Left ventricle myocardium superior (tissue), 1 donor: ENCODE data around the gene TLR3. TPM values are rescaled to one million over a fixed set of nuclear protein-coding genes. Genes with fewer than 3 reads are reported as not detected.

Source experiments
- ATAC-seq: fragments of 200-7000 bp; cut with Tn5 transposase; one replicate; pipeline ENCODE4 v1.9.1; 2020; ENCODE audit warnings: mild to moderate bottlenecking, moderate library complexity
- DNase-seq: peaks from one replicate; pipeline ENCODE4 v3.0.0-alpha.2; 2020
- intact Hi-C: fragments of 100-400 bp; cut with micrococcal nuclease; formaldehyde crosslinking; loops from one replicate; pipeline ENCODE4 v1.11.0; 2022
- total RNA-seq: library from RNA; stranded (reverse); fragmentation: NEBNext Ultra II Directional; extraction: Animal tissue kit (Norgen Biotek cat#: 25700); gene quantifications from one replicate; pipeline ENCODE4 v1.2.1, GENCODE V29; 2021
- donor health status: DM: no; HTN: yes; CAD: no; lungs with severe emphysema.

TLR3 gene
- total RNA-seq, 1 donor from 2014 or later: 6.3 TPM

DNA sequence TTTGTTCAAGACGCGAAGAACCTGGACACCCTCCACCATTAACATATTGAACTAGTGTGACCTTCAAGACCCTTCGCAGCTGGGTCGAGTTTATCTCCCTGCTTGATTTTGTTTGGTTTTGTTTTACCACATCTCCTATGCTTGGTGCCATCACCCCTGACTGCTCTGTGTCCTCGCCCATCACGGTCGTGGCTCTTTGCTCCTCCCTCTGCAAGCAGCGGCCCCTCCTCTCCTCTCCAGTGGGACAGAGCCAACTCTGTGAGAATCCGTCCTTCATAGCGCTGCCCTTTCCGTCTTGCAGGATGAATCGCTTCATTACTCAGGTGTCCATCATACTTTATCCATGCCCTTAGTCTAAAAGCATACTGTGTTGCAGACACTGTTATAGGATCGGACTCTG is 26.4 kb downstream of the TLR3 start:
- no peak for ATAC-seq
- DNase-seq: no peak
- intact Hi-C loops: no loop called here

GRCh38 chr4:186096681-186097165 is 27.8 kb downstream of the TLR3 start:
- ATAC-seq: no peak
- intact Hi-C loops: no loop called here
- no peak for DNase-seq

DNA sequence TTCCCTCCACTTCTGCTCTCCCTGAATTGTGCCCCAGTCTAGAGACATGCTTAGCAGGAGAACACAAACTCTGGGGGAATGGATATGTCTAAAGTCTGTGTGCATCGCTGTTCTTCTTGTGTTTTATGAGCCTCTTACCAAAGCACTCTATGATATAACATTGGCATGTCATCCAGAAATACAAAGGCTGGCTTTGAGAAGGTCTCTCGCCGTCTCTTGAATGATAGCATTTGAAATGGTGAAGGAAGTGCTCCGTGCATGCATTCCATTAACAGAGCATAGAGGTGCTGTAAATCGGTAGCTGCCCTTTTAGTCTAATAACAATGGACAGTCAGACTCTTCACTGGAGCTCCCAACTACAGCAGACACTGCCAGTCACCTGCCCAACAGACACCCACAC is 28.4 kb downstream of the TLR3 start:
- ATAC-seq: no peak
- no peak for DNase-seq
- intact Hi-C loops: no loop called here

GRCh38 chr4:186102931-186103330 is 34.0 kb downstream of the TLR3 start:
- intact Hi-C loops: no loop called here
- no peak for DNase-seq
- no peak for ATAC-seq

GRCh38 chr4:186104114-186104889 is 35.3 kb downstream of the TLR3 start, which contains the start of gene FAM149A:
Gene FAM149A, plus strand, starts transcription at chr4:186104704.
- intact Hi-C loops: no loop called here
- ATAC-seq (peak; percentile 78), DNase-seq (peak; percentile 52)

GRCh38 chr4:186104890-186105646 is 36.1 kb downstream of the TLR3 start:
- peak; percentile 40 for DNase-seq
- peak; percentile 76 for ATAC-seq
- intact Hi-C loops: no loop called here

- peak; percentile 30 for ATAC-seq
Observed at GRCh38 chr4:186105647-186106321, 36.8 kb downstream of the TLR3 start.

DNA sequence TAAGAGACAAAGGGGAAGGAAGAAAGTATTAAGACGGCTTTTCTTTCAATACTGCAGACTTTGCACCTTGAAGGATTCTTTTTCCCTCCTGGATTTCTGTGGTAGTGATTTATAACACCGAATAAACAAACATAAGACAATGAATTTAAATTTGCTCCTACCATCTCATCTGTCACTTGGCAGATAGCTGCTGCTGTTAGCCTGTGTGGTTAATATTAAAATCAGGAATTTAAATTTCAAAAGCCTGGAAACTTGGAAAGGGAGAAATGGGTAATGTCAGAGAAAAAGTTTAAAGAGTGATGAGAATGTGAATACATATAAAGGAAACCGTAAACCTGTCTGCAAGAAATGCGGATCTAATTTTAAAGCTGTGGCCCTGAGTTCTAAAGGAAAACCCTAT is 39.0 kb downstream of the TLR3 start:
- DNase-seq: no peak
- intact Hi-C loops: no loop called here
- ATAC-seq: no peak

More at GRCh38 chr4:186105647-186106321, 36.8 kb downstream of the TLR3 start:
- no peak for DNase-seq
- intact Hi-C loops: no loop called here

DNA sequence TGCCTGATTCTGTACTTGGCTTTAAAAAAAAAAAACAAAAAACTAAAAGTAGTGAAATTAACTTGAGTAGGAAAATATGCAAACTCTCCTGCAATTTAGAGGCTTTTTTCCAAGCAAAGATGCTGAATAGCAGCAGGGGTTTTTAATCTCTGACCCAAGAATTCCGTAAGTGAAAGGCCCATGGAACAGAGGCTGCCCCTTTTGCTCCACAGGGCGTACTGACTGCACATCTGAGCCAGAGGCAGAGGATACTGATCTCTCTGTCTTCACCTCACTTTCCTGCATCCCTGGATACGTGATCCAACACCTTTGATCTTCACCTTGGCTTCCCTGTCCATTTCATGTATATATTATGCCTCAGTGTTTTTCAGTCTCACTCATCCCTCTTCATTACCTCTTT is 39.4 kb downstream of the TLR3 start:
- intact Hi-C loops: no loop called here
- no peak for ATAC-seq
- no peak for DNase-seq

GRCh38 chr4:186109245-186109644 is 40.3 kb downstream of the TLR3 start:
- DNase-seq: no peak
- no peak for ATAC-seq
- intact Hi-C loops: no loop called here

GRCh38 chr4:186116697-186117096 is 47.7 kb downstream of the TLR3 start:
- DNase-seq (no peak), ATAC-seq (no peak)
- intact Hi-C loops: no loop called here

DNA sequence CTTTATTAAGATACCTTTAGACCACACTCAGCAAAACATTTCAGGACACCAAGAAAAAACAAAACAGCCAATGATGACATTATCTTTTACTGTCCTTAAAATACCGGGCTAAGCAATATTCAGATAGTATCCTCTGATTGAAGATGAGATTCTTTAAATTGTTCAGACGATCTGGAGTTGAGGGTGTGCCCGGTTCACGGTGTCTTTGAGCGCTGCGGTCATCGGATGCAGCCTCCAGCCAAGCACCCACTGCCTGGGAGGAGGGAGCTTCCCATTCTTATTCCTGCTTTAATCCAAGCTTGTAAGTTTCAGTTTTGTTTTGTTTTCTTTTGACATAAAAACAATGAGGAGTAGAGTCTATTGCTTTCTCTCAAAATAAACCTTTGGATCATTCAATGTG is 49.6 kb downstream of the TLR3 start:
- DNase-seq: no peak

GRCh38 chr4:186121057-186121456 is 52.1 kb downstream of the TLR3 start:
- intact Hi-C loops: no loop called here
- no peak for DNase-seq
- no peak for ATAC-seq

More for the DNA sequence above, 49.6 kb downstream of the TLR3 start:
- no peak for ATAC-seq
- intact Hi-C loops: no loop called here

- intact Hi-C loops: no loop called here
- DNase-seq (no peak), ATAC-seq (no peak)
Observed at GRCh38 chr4:186128842-186129241, 59.9 kb downstream of the TLR3 start.

DNA sequence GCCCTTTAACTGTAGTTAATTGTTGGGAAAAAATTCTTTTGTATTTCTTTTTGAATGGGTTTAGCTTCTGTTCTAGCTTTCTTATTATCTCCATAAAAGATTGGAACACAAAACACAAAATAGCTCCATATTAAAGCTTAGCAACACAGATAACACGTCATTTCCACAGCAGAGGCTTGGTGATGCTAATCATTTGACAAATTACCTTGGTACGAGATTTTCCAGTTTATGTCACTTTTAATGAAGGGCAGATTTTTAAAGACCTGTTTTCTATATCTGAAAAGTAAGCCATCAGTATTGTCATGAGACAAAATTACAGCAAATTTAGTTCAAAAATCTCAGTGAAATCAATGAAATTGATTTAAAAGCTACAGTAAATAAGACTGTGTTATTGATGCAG is 63.0 kb downstream of the TLR3 start:
- intact Hi-C loops: no loop called here

DNA sequence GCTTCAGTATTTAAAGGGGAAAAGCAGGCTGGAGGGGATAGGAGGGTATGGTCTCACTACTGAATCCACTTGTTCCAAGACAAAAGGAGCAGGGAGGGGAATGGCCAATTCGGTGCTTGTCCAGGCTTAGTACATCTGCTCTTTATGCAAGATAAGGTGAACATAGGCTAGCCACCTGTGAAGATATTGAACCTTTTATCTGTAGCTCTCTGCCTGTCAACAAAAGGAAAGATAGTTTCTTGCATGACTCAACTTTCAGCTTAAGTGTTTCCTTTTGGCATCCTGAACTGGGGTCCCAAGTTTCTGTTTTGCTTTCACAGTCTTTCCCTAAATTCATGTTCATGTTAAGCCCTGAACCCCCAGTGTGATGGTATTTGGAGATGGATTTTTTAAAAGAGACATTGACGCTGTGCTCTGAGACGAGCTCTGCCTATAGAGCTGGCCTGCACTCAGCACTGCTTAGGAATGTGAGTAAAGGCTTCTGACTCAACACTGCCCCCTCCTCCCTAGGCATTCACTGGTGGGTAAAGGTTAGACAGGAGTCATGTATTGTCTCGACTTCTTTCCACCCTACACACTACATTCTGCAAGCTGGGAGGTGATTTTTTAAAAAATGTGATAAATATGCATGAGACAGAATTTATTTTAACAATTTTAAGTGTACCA is 63.8 kb downstream of the TLR3 start:
- intact Hi-C loops: no loop called here
- ATAC-seq: peak; percentile 62
- DNase-seq: no peak

More for the DNA sequence above, 63.0 kb downstream of the TLR3 start:
- ATAC-seq (no peak), DNase-seq (no peak)

- ATAC-seq: peak; percentile 23
- no peak for DNase-seq
- intact Hi-C loops: no loop called here
Observed at GRCh38 chr4:186134257-186134656, 65.3 kb downstream of the TLR3 start.

- intact Hi-C loops: no loop called here
- ATAC-seq (no peak), DNase-seq (no peak)
Observed at GRCh38 chr4:186134861-186135260, 65.9 kb downstream of the TLR3 start.

- no peak for DNase-seq
- ATAC-seq: peak; percentile 33
Observed at GRCh38 chr4:186137196-186137794, 68.3 kb downstream of the TLR3 start.

More at GRCh38 chr4:186137196-186137794, 68.3 kb downstream of the TLR3 start:
- intact Hi-C loops: no loop called here
